H1 (cell line): ENCODE results near the gene SCART1.

Experiments used
- CHD1 ChIP-seq: IDR thresholded peaks from 2 replicates; pipeline ENCODE4 v1.6.1; 2012; ENCODE audit warnings: low read depth, low read length, improper control_type of control experiment
- JUN ChIP-seq: IDR thresholded peaks from 2 replicates; pipeline ENCODE4 v1.6.1; 2011; ENCODE audit warnings: low read depth, mild to moderate bottlenecking, improper control_type of control experiment, low read length
- POLR2AphosphoS5 ChIP-seq: IDR thresholded peaks from 2 replicates; pipeline ENCODE4 v1.6.1; 2011; ENCODE audit warnings: low read depth, low read length
- TCF12 ChIP-seq: IDR thresholded peaks from 2 replicates; pipeline ENCODE4 v1.6.1; 2011; ENCODE audit warnings: low read depth, mild to moderate bottlenecking, low read length
- TF ChIP-seq, protein P1 (sequence below), 3 experiments: IDR thresholded peaks; 1 replicate in 2 of 3; 2 replicates in 1 of 3; pipeline versions ENCODE4 v1.5.1 to v1.6.1; 2011; ENCODE audit warnings: low read length in 3 of 3, mild to moderate bottlenecking in 3 of 3, inconsistent platforms in 2 of 3, low read depth in 1 of 3, moderate library complexity in 1 of 3; ENCODE audit not compliant: insufficient read depth in 1 of 3; ENCODE audit errors: control extremely low read depth in 1 of 3

DNA sequence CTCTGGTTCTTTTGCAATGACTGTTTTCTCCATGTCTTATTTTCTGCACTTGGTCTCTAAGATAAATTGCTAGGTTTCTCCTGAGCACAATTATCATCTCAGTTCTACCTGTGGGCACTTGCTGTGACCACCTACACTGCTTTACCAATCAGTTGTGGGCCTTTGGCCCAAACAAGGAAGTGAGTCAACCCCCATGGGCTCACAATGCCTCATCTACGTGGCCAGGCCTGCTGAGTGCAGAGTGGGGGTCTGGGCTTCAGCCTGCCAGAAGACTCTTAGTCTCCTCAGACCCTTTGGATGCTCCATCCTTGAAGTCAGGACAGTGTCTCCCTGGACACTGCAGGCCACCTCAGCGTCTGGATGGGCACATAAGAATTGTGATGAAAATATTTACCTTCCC lies 20.3 kb downstream of the SCART1 start:
- TF ChIP-seq JUN = no peak
- TF ChIP-seq TCF12 = no peak
- TF ChIP-seq, protein P1, sequence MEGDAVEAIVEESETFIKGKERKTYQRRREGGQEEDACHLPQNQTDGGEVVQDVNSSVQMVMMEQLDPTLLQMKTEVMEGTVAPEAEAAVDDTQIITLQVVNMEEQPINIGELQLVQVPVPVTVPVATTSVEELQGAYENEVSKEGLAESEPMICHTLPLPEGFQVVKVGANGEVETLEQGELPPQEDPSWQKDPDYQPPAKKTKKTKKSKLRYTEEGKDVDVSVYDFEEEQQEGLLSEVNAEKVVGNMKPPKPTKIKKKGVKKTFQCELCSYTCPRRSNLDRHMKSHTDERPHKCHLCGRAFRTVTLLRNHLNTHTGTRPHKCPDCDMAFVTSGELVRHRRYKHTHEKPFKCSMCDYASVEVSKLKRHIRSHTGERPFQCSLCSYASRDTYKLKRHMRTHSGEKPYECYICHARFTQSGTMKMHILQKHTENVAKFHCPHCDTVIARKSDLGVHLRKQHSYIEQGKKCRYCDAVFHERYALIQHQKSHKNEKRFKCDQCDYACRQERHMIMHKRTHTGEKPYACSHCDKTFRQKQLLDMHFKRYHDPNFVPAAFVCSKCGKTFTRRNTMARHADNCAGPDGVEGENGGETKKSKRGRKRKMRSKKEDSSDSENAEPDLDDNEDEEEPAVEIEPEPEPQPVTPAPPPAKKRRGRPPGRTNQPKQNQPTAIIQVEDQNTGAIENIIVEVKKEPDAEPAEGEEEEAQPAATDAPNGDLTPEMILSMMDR (IDR thresholded peaks at IDR 0.05; ENCODE audit: control extremely low read depth in 1 of 3, insufficient read depth in 1 of 3, low read depth in 1 of 3, low read length in 3 of 3) = no peak
- TF ChIP-seq CHD1 = no peak
- TF ChIP-seq POLR2AphosphoS5 = no peak
